IPS-15b (cell line): ENCODE measurements around the gene ANKRD34A.

Experiments
- H3K27me3 ChIP-seq: one replicate; pipeline ENCODE4 v1.6.1; 2013; ENCODE audit warnings: low read length; ENCODE audit not compliant: control insufficient read depth, insufficient read depth
- H3K36me3 ChIP-seq: one replicate; pipeline ENCODE4 v1.6.1; 2013; ENCODE audit warnings: low read length; ENCODE audit not compliant: control insufficient read depth, insufficient read depth
- H3K4me1 ChIP-seq: one replicate; pipeline ENCODE4 v1.6.1; 2013; ENCODE audit warnings: mild to moderate bottlenecking, low read length; ENCODE audit not compliant: control insufficient read depth, insufficient read depth
- H3K4me3 ChIP-seq: one replicate; pipeline ENCODE4 v1.5.1; 2013; ENCODE audit warnings: low read depth, low read length
- H3K9ac ChIP-seq: one replicate; pipeline ENCODE4 v1.6.1; 2013; ENCODE audit warnings: low read depth, mild to moderate bottlenecking, low read length
- H3K9me3 ChIP-seq: one replicate; pipeline ENCODE4 v1.6.1; 2013; ENCODE audit warnings: mild to moderate bottlenecking, low read length; ENCODE audit not compliant: control insufficient read depth, insufficient read depth

Gene ANKRD34A

DNA sequence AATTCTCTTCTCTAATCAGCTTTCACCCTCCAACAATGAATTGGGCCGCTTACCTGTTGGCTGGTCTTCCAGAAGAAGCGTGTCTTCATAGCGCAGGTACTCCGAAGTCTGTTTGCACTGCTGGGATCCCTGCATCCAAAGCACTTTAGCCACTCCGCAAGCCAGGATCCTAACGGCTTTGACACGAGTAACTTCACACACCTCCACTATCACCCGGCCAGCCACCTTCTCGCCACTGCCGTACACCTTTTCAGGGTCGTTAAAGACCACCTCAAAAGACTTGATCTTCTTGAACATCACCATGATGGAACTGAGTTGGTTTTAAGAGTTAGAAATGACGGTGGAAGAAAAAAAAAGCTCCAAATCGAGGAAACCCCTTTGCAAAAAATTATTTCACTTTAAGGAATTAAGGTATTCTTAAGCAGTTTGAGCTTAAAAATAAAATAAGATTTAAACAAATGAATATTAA lies 31.6 kb upstream of the ANKRD34A start:
- peaks cover 9% of the 10 kb centered on the region for H3K36me3 ChIP-seq
- peaks cover 12% of the 10 kb centered on the region for H3K4me1 ChIP-seq
- peak overlapping the region; percentile 73 for H3K9ac ChIP-seq
- no peaks in the 10 kb centered on the region for H3K9me3 ChIP-seq
- H3K4me3 ChIP-seq = peak overlapping the region; percentile 93
- H3K27me3 ChIP-seq = peaks cover 11% of the 10 kb centered on the region

GRCh38 chr1:145995148-145995881 lies 30.9 kb upstream of the ANKRD34A start:
- peak overlapping the region; percentile 93 for H3K4me3 ChIP-seq
- peak overlapping the region; percentile 73 for H3K9ac ChIP-seq
- peaks cover 9% of the 10 kb centered on the region for H3K36me3 ChIP-seq
- no peaks in the 10 kb centered on the region for H3K9me3 ChIP-seq
- H3K4me1 ChIP-seq = peaks cover 15% of the 10 kb centered on the region
- peaks cover 11% of the 10 kb centered on the region for H3K27me3 ChIP-seq

DNA sequence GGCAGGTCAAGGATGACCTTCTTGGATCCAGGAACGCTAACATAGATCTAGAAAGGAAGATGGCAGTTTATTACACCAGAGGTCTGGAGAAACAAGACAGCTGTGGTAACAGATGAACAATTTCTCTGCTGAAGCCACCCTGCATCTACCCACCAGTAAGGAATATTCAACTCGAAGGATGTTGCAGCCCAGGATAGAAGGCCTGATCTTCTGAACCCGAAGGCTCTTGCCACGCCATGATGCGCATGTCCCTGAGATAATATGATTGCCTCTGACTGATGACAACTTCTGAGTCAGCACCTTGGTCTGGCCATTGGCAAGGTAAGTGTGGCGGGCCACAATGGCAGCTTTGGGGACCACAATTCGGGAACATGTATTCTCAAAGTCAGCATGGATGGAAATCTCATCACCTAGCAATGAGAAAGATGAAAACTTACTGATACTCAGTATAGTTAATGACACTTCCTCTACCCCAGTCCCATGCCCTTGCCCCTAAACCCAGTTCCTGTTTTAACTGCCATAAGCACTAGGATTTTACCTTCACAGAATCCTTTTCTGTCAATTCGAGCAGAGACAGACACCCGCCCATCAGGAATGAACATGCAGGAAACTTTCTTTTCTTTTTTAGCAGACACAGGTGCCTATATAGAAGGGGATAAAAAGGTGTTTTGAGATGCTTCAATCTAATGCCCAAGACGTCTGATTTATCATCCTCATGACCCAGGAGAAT lies 30.2 kb upstream of the ANKRD34A start:
- peaks cover 11% of the 10 kb centered on the region for H3K27me3 ChIP-seq
- no peaks in the 10 kb centered on the region for H3K9me3 ChIP-seq
- H3K36me3 ChIP-seq = peaks cover 9% of the 10 kb centered on the region
- H3K4me1 ChIP-seq = peaks cover 13% of the 10 kb centered on the region
- no peak overlapping the region for H3K9ac ChIP-seq
- peak overlapping the region; percentile 93 for H3K4me3 ChIP-seq

DNA sequence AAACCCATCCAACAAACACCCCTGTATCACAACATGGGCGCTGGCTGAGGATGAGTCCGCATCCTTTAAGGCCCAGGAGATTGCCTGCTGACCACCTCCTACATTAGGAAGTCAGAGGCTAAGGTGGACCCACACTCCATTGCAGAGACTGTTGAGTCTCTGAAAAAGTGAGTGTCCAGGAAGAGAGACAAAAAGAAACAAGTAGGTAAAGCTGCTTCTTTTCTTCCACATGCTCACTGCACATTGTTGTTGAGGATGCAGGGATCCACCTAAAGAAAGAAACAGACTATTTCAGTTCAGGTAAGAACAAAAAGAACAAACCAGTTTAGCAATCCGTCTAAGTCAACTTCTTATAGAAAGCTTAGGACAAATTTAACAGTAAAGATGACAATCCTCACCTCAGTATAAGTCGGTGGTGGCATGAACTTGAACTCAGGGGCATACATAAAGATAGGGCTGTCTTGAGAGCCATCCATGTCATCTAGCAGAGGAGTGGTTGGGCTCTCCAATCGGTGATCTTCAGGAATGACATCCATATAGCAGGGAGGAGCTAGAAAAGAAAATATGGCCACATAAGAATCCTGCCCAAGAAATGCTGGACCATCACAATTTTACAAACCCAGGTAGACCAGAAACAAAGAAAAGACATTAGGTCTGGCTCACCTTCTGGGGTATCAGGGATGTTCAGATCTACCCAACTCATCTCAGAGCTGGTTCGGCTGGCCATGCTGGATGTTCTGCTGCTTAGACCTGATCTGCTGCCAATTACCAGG lies 29.4 kb upstream of the ANKRD34A start:
- Histone ChIP-seq H3K27me3 (peaks cover 11% of the 10 kb centered on the region), H3K4me1 (peaks cover 11% of the 10 kb centered on the region), H3K9ac (no peak overlapping the region), H3K9me3 (no peaks in the 10 kb centered on the region), H3K36me3 (peaks cover 9% of the 10 kb centered on the region), H3K4me3 (peak overlapping the region; percentile 93)

DNA sequence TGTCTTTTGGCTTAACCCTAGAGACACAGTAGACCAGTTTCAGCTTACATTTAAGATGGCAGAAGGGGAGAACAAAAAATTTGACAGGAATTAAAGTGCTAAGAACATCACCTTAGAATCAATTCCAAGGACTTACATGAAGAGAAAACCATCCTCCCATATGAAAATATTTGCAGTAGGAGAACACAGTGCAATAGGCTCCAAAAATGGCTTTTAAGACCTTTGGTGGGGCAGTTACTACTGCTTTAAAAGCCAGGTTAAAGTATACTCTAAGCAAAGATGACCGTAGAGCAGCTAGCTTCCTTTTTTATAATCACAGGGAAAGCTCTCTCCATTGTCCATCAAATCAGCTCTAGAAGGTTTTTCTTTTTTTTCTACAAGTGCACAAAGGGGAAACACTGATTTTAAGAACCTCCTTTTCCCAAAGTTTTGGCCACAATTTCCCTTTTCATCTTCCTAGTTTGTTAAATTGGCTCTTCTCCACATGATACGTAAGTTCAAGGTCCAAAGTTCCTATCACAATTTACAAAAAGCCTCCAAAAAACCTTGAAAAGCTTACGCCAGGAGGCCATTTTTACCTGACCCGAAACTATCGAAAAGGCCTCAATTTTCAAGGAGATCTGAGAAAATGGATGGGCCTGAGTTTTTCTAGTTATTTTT lies 28.7 kb upstream of the ANKRD34A start:
- Histone ChIP-seq H3K27me3 (peaks cover 11% of the 10 kb centered on the region), H3K9ac (no peak overlapping the region), H3K36me3 (peaks cover 9% of the 10 kb centered on the region), H3K9me3 (no peaks in the 10 kb centered on the region), H3K4me3 (no peak overlapping the region), H3K4me1 (peaks cover 11% of the 10 kb centered on the region)

- no peak overlapping the region for H3K9ac ChIP-seq
- H3K9me3 ChIP-seq = no peaks in the 10 kb centered on the region
- peaks cover 9% of the 10 kb centered on the region for H3K36me3 ChIP-seq
- no peak overlapping the region for H3K4me3 ChIP-seq
- H3K27me3 ChIP-seq = peaks cover 11% of the 10 kb centered on the region
- H3K4me1 ChIP-seq = peaks cover 10% of the 10 kb centered on the region
These were observed 28.1 kb upstream of the ANKRD34A start for GRCh38 chr1:145992502-145992936.

GRCh38 chr1:145991735-145992412 lies 27.5 kb upstream of the ANKRD34A start:
- Histone ChIP-seq H3K9ac (no peak overlapping the region), H3K9me3 (no peaks in the 10 kb centered on the region), H3K36me3 (peaks cover 9% of the 10 kb centered on the region), H3K4me1 (peaks cover 6% of the 10 kb centered on the region), H3K4me3 (no peak overlapping the region), H3K27me3 (peaks cover 9% of the 10 kb centered on the region)

DNA sequence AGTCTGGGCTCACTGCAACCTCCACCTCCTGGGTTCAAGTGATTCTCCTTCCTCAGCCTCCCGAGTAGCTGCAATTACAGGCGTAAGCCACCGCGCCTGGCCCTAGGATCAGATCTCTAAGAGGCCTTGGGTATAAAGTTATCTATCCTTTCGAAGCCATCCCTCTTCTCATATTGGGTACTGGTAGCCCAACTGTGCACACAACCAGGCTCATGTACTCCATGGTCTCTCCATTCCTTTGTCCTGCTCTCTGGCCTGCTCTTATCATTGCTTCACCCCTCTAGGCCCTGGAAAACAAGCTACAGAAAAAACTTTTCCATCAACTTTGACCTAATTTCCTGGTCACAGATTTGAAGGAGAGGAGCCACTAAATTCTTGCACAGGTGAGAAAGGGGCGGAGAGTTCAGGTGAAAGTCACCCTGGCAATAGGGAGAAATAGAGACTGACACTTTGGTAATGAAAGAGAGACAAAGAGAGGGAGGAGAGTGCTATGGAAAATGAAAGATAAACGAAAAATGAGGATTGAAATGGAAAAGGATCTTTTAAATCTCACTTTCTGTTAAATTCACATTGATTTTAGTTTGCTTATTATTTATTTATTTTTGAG lies 26.0 kb upstream of the ANKRD34A start:
- Histone ChIP-seq H3K9ac (no peak overlapping the region), H3K9me3 (no peaks in the 10 kb centered on the region), H3K4me1 (peaks cover 7% of the 10 kb centered on the region), H3K27me3 (peaks cover 2% of the 10 kb centered on the region), H3K36me3 (peaks cover 9% of the 10 kb centered on the region), H3K4me3 (no peak overlapping the region)

GRCh38 chr1:145988773-145989172 lies 24.4 kb upstream of the ANKRD34A start:
- H3K4me1 ChIP-seq = peaks cover 7% of the 10 kb centered on the region
- H3K27me3 ChIP-seq = no peaks in the 10 kb centered on the region
- no peak overlapping the region for H3K4me3 ChIP-seq
- no peak overlapping the region for H3K9ac ChIP-seq
- no peaks in the 10 kb centered on the region for H3K9me3 ChIP-seq
- peaks cover 4% of the 10 kb centered on the region for H3K36me3 ChIP-seq

- H3K4me3 ChIP-seq = no peak overlapping the region
- H3K9ac ChIP-seq = no peak overlapping the region
- no peaks in the 10 kb centered on the region for H3K9me3 ChIP-seq
- no peaks in the 10 kb centered on the region for H3K36me3 ChIP-seq
- H3K27me3 ChIP-seq = no peaks in the 10 kb centered on the region
- peaks cover 7% of the 10 kb centered on the region for H3K4me1 ChIP-seq
These were observed 23.6 kb upstream of the ANKRD34A start for GRCh38 chr1:145987926-145988325.
